ENCODE data around the gene GPR158. TPM values are rescaled to one million over a fixed set of nuclear protein-coding genes. Genes with fewer than 3 reads are reported as not detected.

The GPR158 gene
- total and polyA plus RNA-seq, 2 of the 8 experiments (the other 6 are each of a cell fraction or from before 2014, with no cell fraction given) = 0.14 to 0.78 TPM

DNA sequence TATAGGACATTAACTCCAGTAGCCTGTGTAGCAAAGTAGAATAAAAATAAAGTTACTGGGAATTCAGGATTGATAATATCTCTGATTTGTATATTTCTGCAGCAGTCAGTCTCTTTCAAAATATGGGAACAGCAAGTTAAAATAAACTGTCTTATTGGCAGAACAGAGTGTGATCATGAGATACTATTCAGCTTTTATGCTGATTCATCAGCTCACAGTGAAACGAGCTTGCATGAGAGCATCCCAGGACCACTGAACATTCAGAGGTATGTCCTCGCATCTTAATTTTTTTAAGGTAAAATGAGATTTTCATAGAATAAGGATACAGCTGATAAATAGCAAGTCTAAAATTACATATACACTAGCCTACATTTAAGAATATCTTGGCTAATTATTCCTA is 476.7 kb downstream of the GPR158 start:
- Histone ChIP-seq H4K91ac (replicated peaks; ENCODE audit: insufficient read length, low read length) (no peak overlapping the region), H2BK120ac (replicated peaks; ENCODE audit: low read depth, low read length) (no peak overlapping the region), H3K9me3 (ENCODE audit: insufficient read depth in 2 of 2, low read depth in 1 of 2, low read length in 1 of 2) (no peaks in the 10 kb centered on the region), H2AFZ (ENCODE audit: low read length) (no peak overlapping the region), H3K23me2 (ENCODE audit: low read depth, low read length) (no peaks in the 10 kb centered on the region), H3K27me3 (replicated peaks in 1 of 4; ENCODE audit: control insufficient read depth in 3 of 4, extremely low read depth in 1 of 4, insufficient read depth in 3 of 4, low read length in 3 of 4) (no peaks in the 10 kb centered on the region), H2AK5ac (ENCODE audit: low read depth, low read length) (no peak overlapping the region), H2BK15ac (ENCODE audit: low read length) (no peak overlapping the region), H3K79me1 (ENCODE audit: low read depth, low read length) (no peaks in the 10 kb centered on the region), H3K23ac (ENCODE audit: insufficient read length) (no peak overlapping the region), H2BK5ac (ENCODE audit: low read depth, low read length) (no peak overlapping the region), H3K4ac (replicated peaks; ENCODE audit: insufficient read length, low read depth, low read length) (no peak overlapping the region), H3K18ac (ENCODE audit: extremely low read depth, low read length) (no peak overlapping the region), H3K27ac (ENCODE audit: low read depth, low read length) (no peak overlapping the region), H3K14ac (ENCODE audit: insufficient read length) (no peak overlapping the region), H3K4me3 (ENCODE audit: extremely low read depth in 1 of 4, insufficient read depth in 2 of 4, low read depth in 3 of 4, low read length in 4 of 4) (no peak overlapping the region), H2BK12ac (ENCODE audit: low read depth, low read length) (no peak overlapping the region), H3K56ac (replicated peaks; ENCODE audit: insufficient read length, low read depth, low read length) (no peak overlapping the region), H4K5ac (ENCODE audit: insufficient read length, low read depth, low read length) (no peak overlapping the region), H2BK20ac (ENCODE audit: low read length) (no peak overlapping the region), H3K4me2 (ENCODE audit: insufficient read depth in 1 of 2, low read depth in 2 of 2, low read length in 2 of 2) (no peak overlapping the region), H4K20me1 (replicated peaks in 1 of 2; ENCODE audit: control insufficient read depth in 1 of 2, insufficient read depth in 2 of 2, low read length in 2 of 2) (no peaks in the 10 kb centered on the region), H3K36me3 (ENCODE audit: control insufficient read depth in 2 of 4, insufficient read depth in 4 of 4, low read length in 3 of 4) (no peaks in the 10 kb centered on the region), H4K8ac (ENCODE audit: extremely low read depth, insufficient read depth, low read length) (no peak overlapping the region), H3K4me1 (replicated peaks in 1 of 4; ENCODE audit: control insufficient read depth in 3 of 4, insufficient read depth in 4 of 4, low read length in 3 of 4) (no peaks in the 10 kb centered on the region), H3K79me2 (ENCODE audit: control insufficient read depth in 1 of 2, insufficient read depth in 2 of 2, low read length in 2 of 2) (no peaks in the 10 kb centered on the region), H3K9ac (replicated peaks in 1 of 4; ENCODE audit: extremely low read depth in 1 of 4, low read depth in 3 of 4, low read length in 3 of 4) (no peak overlapping the region)
- ChIA-PET POLR2A (ENCODE audit: partially characterized antibody) (no interaction called here), CTCF (ENCODE audit: partially characterized antibody) (no interaction called here)
- DNase-seq (ENCODE audit: low read depth in 1 of 2, low spot score in 2 of 2) = no peak
- 86% methylated on average over 2 of the region's 2 CpGs; no CpG with 5 or more reads in 1 of the 2 experiments for WGBS, 2 experiments (ENCODE audit: extremely low coverage in 1 of 2, insufficient coverage in 1 of 2, insufficient read length in 1 of 2, insufficient replicate concordance in 2 of 2, low coverage in 1 of 2, low lambda C conversion rate in 2 of 2, missing lambda C conversion rate in 1 of 2)
- no peak for TF ChIP-seq TAF7 (optimal IDR thresholded peaks at IDR 0.05; ENCODE audit: borderline replicate concordance, low read depth, low read length)
- FAIRE-seq = no peak

Small RNA genes lying within 50 kb of the gene (small RNA-seq; reads per million reads assigned to genes)
- gene RN7SKP220 (ENCODE audit: insufficient read depth) = not detected

Other genes with a start within 250 kb of the GPR158 start
- gene PRTFDC1, start 222.4 kb upstream of the GPR158 start, total RNA-seq (2021; fragmentation: NEBNext Ultra II Directional; extraction: Animal tissue kit (Norgen Biotek cat#: 25700)) = 6.6 and 8.0 TPM in 2 replicates
- gene PRTFDC1, start 222.4 kb upstream of the GPR158 start, polyA plus RNA-seq (2011; rRNA removed) = 4.1 and 5.9 TPM in 2 replicates
- gene ENKUR, start 158.8 kb upstream of the GPR158 start, total RNA-seq (2021; fragmentation: NEBNext Ultra II Directional; extraction: Animal tissue kit (Norgen Biotek cat#: 25700)) = not detected in 2 replicates
- gene ENKUR, start 158.8 kb upstream of the GPR158 start, polyA plus RNA-seq (2011; rRNA removed) = not detected in 2 replicates
- 3.1 and 3.6 TPM in 2 replicates for gene THNSL1, start 158.4 kb upstream of the GPR158 start, total RNA-seq (2021; fragmentation: NEBNext Ultra II Directional; extraction: Animal tissue kit (Norgen Biotek cat#: 25700))
- gene THNSL1, start 158.4 kb upstream of the GPR158 start, polyA plus RNA-seq (2011; rRNA removed) = 0.71 and 1.4 TPM in 2 replicates